Amniotic stem cell (primary cell): ENCODE measurements around the gene SEPTIN2.
"Not testable (repeated sequence)": the region's sequence is repeated elsewhere in the genome, so short reads cannot be mapped to it uniquely, and the experiment has no call there.

Experiments
- DNase-seq: peaks from one replicate; lab custom pipeline; 2025; lab: John Stamatoyannopoulos, UW

SEPTIN2 gene

GRCh38 chr2:241315879-241316631, at the start of gene SEPTIN2:
TSS of gene SEPTIN2 (plus strand) at chr2:241315925. CDS start at chr2:241324233, 8,308 bp downstream.
- peak; percentile 6 for DNase-seq

DNA sequence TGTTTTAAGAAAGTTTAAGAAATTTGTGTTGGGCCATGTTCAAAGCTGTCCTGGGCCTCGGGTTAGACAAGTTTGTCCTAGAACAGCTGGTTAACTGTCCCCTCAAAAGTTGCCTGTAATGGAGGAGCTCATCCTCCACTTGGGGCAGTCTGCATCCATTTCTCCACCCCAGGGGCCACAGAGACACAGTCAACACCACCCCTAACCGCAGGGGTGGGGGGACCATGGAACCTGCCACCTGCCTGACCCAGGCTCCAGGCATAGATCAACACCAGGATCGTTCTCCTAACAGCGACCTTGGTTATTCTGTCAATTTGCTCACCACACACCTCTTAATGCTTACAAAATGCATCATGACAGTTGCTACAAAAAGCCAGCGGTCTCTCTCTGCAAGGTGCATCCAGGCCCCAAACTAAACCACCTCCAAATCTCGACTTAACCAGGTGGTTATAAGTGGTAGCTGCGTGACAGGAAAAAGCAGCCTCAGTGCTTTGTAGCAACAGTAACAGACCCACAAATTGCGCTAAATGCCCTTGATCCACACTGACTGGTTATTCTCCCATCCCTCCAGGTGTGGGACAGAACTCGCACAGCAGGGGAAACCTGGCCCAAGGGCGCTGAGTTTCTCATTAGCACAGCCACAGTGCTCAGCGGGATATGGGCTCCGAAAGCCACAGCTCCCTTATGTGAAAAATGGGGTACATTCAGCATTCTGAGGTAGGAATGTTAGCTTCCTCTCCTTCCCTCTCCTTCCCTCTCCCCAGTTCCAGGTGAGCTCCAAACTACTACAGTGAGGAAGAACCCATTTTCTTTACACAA, 48.3 kb upstream of the SEPTIN2 start:
- DNase-seq: no peak

DNA sequence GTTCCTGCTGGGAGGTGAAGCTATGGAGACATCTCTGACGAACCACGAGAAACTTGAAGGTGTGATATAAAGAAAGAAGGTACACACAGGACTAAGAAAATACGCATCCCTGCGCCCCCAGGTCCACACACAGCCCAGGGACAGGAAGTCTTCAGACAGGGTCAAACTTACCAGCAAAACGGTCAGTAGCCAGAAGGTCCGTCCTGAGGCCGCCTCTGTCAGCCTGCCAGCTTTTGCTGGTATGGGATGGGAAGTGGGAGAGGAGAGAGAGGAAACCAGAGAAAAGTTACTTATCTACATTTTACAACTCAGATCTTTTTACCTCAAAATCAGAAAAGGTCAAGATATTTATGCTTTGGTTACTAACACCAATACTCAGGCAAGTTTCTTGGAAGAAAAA, 47.4 kb upstream of the SEPTIN2 start:
- no peak for DNase-seq

DNA sequence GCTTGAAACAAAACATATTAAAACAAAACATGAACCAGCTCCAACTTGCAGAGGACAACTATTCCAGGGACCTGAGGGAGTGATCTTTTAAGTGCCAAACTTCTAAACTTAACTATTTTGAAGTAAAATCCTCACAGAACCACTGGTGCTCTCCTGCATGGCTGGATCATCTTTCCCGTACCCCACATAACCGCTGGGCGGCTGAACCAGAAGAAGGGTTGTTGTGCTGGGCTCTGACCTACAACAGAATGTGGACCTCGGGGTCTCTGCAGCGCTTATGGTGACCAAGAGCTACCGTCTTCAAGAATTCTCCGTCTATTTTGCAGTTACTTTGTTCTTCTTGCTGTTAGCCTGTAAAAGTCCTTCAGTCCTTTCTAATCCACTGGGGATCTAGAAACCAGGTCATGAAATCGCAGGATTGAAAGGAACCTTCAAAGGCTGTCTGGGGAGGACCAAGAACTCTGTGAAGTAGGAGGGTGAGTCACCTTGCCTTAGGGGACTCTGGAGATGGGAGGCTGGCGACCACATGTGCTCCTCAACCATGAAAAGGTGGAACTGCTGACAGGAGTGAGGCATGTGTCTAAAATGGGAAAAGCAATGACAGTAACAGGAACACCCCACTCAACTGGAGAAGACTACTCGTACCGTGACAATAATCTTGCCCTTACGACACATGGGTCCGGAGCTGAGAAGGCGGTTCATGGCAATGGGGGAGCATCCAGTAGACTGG, 46.8 kb upstream of the SEPTIN2 start:
- peak; percentile 73 for DNase-seq

DNA sequence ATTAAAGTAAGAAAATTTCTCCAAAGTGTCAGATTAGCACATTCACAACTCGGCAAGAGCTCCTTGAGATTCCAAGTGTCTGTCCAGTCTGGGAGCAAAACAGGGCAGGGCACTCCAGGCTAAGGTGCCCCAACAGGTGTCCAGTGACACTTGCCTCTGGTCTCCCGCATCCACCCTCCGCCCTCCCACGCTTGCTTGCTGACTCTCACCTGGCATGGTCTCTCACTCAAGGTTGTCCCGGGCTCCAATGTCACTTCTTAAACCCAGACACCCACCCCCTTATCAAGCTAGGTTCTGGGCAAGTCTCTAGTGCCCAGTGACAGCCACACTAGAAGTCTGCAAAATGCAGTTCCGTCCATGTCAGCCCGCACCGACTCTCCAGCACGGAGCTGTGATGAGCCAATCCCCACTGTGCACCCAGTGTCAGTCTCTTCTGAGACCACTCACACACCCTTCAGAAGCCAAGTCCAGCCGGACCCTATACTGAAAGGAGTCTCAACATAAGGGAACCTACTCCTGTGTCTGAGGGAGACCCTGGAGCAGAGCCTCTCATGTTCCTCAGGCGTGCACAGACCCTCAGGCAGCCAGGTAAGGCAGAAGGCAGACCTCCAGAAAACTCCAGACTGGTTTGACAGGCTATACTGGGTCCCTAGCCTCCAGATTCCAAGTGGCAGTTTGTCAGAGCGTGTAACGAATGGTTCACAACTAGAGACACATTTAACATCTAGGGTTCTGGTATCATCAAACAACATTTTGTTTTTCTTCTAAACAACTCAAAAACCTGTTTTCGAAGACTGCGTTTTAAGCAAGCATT, 45.8 kb upstream of the SEPTIN2 start:
- no peak for DNase-seq

- no peak for DNase-seq
Observed at GRCh38 chr2:241270531-241270930, 45.2 kb upstream of the SEPTIN2 start.

- DNase-seq: peak; percentile 78
Observed at GRCh38 chr2:241271706-241272302, 43.9 kb upstream of the SEPTIN2 start.

DNA sequence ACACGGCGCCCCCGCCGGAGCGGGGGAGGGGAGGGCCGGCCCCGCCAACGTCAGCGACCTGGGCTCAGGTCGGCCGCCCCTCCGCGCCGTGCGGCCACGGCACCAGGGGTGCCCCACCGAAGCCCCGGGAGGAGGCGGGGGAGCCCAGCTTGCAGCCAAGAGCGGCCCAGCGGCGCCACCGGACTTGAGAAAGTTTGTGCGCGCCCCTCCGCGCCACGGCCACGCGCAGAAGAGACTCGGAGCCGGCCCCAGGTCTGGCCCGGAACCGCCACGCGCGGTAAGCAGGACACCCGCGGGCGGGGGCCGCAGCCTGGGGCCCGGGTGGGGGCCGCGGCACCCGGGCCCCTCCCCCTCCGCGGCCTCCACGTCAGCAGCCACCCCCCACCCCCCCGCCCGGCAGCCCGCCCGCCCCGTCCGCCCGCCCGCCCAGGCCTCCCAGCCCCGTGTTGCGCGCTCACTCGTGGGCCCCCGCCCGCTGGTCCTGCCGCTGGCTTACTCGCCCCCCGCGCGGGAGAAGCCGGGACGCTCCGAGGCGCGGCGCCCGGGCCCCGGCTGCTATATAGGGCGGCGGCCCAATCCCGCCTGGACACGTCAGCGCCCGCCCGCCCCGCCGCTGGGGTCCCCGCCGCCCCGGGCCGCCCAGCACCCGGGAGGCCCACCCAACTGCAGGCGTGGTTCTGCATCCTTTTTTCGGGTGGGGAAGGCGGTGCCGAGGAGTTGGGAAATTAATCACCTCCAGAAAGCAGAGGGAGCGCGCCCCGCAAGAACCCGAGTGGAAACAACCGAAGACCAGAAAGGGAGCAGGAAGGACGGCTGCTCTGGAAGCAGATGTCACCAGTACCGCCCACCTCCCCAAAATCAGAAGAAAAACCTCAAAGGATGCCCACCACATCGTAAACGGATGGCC, 43.2 kb upstream of the SEPTIN2 start:
- DNase-seq: peak; percentile 43

DNA sequence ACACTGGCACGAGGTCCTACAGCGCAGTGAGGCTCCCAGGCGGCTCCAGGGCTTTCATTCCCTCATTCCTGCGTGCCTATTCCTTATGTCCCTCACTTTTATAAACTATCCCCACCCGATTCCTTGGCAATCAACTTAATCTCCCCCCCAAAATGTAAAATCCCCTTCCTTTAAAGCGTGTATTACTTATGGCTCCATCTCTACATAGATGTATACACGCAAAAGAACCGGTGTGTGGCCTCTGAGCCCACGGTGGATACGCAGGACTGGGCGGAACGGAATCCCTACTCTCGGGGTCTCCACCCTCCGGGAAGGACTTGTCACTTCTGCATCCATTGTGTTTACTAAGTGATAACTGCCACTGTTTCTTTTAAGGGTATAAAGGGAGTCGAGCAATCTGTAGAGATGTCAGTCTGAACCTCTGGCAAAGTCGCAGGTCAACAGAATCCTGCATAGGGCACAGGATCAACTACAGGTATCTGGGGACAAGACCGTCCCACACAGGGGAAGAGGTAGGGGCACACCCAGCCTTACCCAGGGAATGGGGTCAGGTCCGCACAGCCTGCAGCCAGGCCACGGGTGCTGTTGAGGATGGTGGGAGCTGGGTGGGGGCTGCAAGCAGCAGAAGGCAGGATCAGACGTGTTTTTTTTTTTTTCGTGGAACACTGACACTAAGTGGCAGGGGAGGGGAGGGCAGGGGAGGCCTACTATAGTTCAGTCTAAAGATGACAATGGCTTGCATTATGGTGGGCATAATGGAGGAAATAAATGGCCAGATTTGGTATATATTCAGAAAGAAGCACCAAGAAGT, 42.3 kb upstream of the SEPTIN2 start:
- no peak for DNase-seq

DNA sequence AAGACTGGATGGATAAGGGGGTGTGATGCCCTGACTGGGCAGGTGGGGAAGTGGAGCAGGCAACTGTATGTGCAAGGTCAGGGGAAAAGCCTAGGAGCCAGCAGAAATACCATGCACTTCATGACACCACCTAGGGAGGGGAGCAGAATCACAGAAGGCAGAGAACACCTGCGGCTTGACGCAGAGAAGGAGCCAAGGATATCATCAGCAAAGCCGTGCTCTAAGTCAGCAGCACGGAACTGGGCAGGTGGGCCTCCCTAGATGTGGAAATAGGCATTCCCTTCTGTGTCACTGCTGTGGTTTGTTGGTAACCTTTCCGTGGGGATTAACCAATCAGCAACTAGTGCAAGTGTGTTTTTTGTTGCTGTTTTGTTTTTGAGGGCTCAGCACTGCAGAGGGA, 41.6 kb upstream of the SEPTIN2 start:
- no peak for DNase-seq

- DNase-seq: no peak
Observed at GRCh38 chr2:241275504-241275903, 40.2 kb upstream of the SEPTIN2 start.

DNA sequence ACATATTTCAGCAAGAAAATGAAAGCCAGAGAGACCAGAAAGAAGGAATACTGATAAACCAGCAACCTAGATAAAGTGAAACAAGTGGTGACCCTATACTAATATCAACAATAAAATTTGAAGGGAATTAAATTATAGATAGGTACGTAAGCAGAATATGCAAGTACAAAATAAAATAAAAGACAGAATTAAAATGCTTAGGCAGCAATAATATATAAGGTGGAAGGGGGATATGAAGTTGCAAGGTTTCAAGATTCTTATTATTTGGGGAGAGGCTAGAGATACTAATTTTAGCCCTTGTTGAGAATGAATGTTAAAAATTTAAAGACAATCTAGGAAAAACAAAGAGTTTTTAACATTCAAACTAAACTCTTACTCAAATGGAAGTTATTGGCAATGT, 39.8 kb upstream of the SEPTIN2 start:
- no peak for DNase-seq

DNA sequence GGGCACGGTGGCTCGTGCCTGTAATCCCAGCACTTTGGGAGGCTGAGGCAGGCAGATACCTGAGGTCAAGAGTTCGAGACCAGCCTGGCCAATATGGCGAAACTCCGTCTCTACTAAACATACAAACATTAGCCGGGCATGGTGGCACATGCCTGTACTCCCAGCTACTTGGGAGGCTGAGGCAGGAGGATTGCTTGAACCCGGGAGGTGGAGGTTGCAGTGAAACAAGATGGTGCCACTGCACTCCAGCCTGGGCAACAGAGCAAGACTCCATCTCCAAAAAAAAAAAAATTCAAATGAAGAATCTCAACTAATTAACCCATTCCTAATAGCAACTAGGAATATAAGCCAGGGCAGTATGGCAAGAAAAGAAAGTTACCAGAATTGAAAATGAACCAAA, 37.4 kb upstream of the SEPTIN2 start:
- not testable (repeated sequence) for DNase-seq

- no peak for DNase-seq
Observed at GRCh38 chr2:241279413-241279812, 36.3 kb upstream of the SEPTIN2 start.

GRCh38 chr2:241279828-241280227, 35.9 kb upstream of the SEPTIN2 start:
- no peak for DNase-seq

- no peak for DNase-seq
Observed at GRCh38 chr2:241280291-241280690, 35.4 kb upstream of the SEPTIN2 start.

- no peak for DNase-seq
Observed at GRCh38 chr2:241282555-241282954, 33.2 kb upstream of the SEPTIN2 start.

DNA sequence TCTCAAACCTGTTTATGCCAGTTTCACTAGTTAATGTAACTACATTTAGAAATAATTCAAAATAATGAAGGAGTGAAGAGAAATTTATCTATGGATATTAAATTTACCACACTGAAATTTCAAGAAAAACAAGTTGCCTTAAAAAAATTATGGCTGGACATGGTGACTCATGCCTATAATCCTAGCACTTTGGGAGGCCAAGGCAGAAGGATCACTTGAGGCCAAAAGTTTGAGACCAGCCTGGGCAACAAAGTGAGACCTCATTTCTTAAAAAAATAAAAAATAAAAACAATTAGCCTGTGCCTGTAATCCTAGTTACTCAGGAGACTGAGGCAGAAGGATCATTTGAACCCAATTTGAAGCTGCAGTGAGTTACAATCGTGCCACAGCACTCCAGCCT, 30.1 kb upstream of the SEPTIN2 start:
- DNase-seq: no peak

GRCh38 chr2:241286348-241287090, 29.2 kb upstream of the SEPTIN2 start:
- DNase-seq: no peak
